CD1c-positive myeloid dendritic cell (primary cell): Measurements from ENCODE around the gene ERVK3-1.
"Not testable (repeated sequence)": the region's sequence is repeated elsewhere in the genome, so short reads cannot be mapped to it uniquely, and the experiment has no call there.

ENCODE experiments used
- DNase-seq: peaks from one replicate; pipeline ENCODE4 v3.0.0-alpha.2; 2016; ENCODE audit errors: extremely low spot score

ERVK3-1 gene

GRCh38 chr19:58304748-58305064, 471 bp upstream of the ERVK3-1 start:
- no peak for DNase-seq

GRCh38 chr19:58305932-58306323, 751 bp downstream of the ERVK3-1 start:
- peak; percentile 4 for DNase-seq

- DNase-seq = no peak
Observed at GRCh38 chr19:58307736-58308135, 2.6 kb downstream of the ERVK3-1 start.

- not testable (repeated sequence) for DNase-seq
Observed at GRCh38 chr19:58310685-58311084, 5.5 kb downstream of the ERVK3-1 start.

GRCh38 chr19:58311345-58311865, 6.2 kb downstream of the ERVK3-1 start:
- no peak for DNase-seq

- DNase-seq = no peak
Observed at GRCh38 chr19:58315580-58315979, 10.4 kb downstream of the ERVK3-1 start.

- peak; percentile 24 for DNase-seq
Observed at GRCh38 chr19:58317476-58318072, 12.4 kb downstream of the ERVK3-1 start.

- DNase-seq = no peak
Observed at GRCh38 chr19:58318297-58318696, 13.1 kb downstream of the ERVK3-1 start.

- DNase-seq = no peak
Observed at GRCh38 chr19:58319241-58319640, 14.1 kb downstream of the ERVK3-1 start.

- no peak for DNase-seq
Observed at GRCh38 chr19:58325311-58326022, 20.3 kb downstream of the ERVK3-1 start.

- no peak for DNase-seq
Observed at GRCh38 chr19:58326501-58326913, 21.3 kb downstream of the ERVK3-1 start.

GRCh38 chr19:58326914-58327726, 21.9 kb downstream of the ERVK3-1 start, which contains the start of gene ZSCAN22:
ZSCAN22 (plus strand) TSS chr19:58326994; CDS start chr19:58334803, 7,809 bp downstream.
- DNase-seq = peak; percentile 96

GRCh38 chr19:58328999-58329398, 23.8 kb downstream of the ERVK3-1 start:
- DNase-seq = no peak

GRCh38 chr19:58330458-58330857, 25.3 kb downstream of the ERVK3-1 start:
- no peak for DNase-seq

GRCh38 chr19:58332697-58333096, 27.5 kb downstream of the ERVK3-1 start:
- peak; percentile 54 for DNase-seq

GRCh38 chr19:58334691-58335249, 29.6 kb downstream of the ERVK3-1 start:
- DNase-seq = peak; percentile 57

GRCh38 chr19:58335630-58336029, 30.5 kb downstream of the ERVK3-1 start:
- no peak for DNase-seq

GRCh38 chr19:58336216-58336615, 31.0 kb downstream of the ERVK3-1 start:
- DNase-seq = no peak

GRCh38 chr19:58336820-58337219, 31.6 kb downstream of the ERVK3-1 start:
- no peak for DNase-seq

GRCh38 chr19:58338336-58338735, 33.2 kb downstream of the ERVK3-1 start:
- no peak for DNase-seq

- DNase-seq = no peak
Observed at GRCh38 chr19:58338825-58339558, 33.8 kb downstream of the ERVK3-1 start.
